HEK293T (cell line): ENCODE results near the gene NXN.
"Not testable (repeated sequence)": the region's sequence is repeated elsewhere in the genome, so short reads cannot be mapped to it uniquely, and the experiment has no call there.

Experiments
- CTCF ChIA-PET: fragments of 350-600 bp; formaldehyde crosslinking; extraction: SDS; loops from one replicate; lab custom pipeline; 2021; ENCODE audit warnings: antibody characterized with exemption, inconsistent platforms; lab: Yijun Ruan, JAX
- POLR2A ChIA-PET: fragments of 350-600 bp; formaldehyde crosslinking; extraction: SDS; loops from one replicate; lab custom pipeline; 2020; ENCODE audit warnings: antibody characterized with exemption, inconsistent platforms; lab: Yijun Ruan, JAX
- DNase-seq: peaks from one replicate; pipeline ENCODE4 v3.0.0; 2012; ENCODE audit warnings: mixed read lengths; ENCODE audit errors: extremely low spot score
- ARNT ChIP-seq: fragments of 450-650 bp; IDR thresholded peaks from 2 replicates; pipeline ENCODE4 v1.6.1; 2017; ENCODE audit warnings: mild to moderate bottlenecking
- BHLHE40 ChIP-seq: fragments of 450-650 bp; IDR thresholded peaks from 2 replicates; pipeline ENCODE4 v1.6.1; 2016; ENCODE audit warnings: mild to moderate bottlenecking, moderate library complexity, borderline replicate concordance
- CTBP1 ChIP-seq: fragments of 450-650 bp; IDR thresholded peaks from 2 replicates; pipeline ENCODE4 v1.6.1; 2016; ENCODE audit warnings: borderline replicate concordance
- ELF4 ChIP-seq: fragments of 450-650 bp; IDR thresholded peaks from 2 replicates; pipeline ENCODE4 v1.6.1; 2017; ENCODE audit warnings: antibody characterized with exemption
- FOXA1 ChIP-seq: fragments of 450-650 bp; IDR thresholded peaks from 2 replicates; pipeline ENCODE4 v1.6.1; 2016; ENCODE audit warnings: mild to moderate bottlenecking
- FOXK2 ChIP-seq: fragments of 450-650 bp; IDR thresholded peaks from 2 replicates; pipeline ENCODE4 v1.6.1; 2016; ENCODE audit warnings: mild to moderate bottlenecking
- FOXM1 ChIP-seq: fragments of 450-650 bp; IDR thresholded peaks from 2 replicates; pipeline ENCODE4 v1.6.1; 2017; ENCODE audit warnings: mild to moderate bottlenecking, borderline replicate concordance
- HDGF ChIP-seq: fragments of 450-650 bp; IDR thresholded peaks from 2 replicates; pipeline ENCODE4 v1.6.1; 2017; ENCODE audit warnings: antibody characterized with exemption, borderline replicate concordance
- L3MBTL2 ChIP-seq: fragments of 450-650 bp; conservative IDR thresholded peaks from 2 replicates; pipeline ENCODE4 v1.6.1; 2016; ENCODE audit warnings: mild to moderate bottlenecking
- LEF1 ChIP-seq: fragments of 450-650 bp; IDR thresholded peaks from 2 replicates; pipeline ENCODE4 v1.6.1; 2017; ENCODE audit warnings: mild to moderate bottlenecking, borderline replicate concordance
- NFRKB ChIP-seq: fragments of 450-650 bp; IDR thresholded peaks from 2 replicates; pipeline ENCODE4 v1.6.1; 2016; ENCODE audit warnings: mild to moderate bottlenecking, moderate library complexity
- SP1 ChIP-seq: fragments of 450-650 bp; IDR thresholded peaks from 2 replicates; pipeline ENCODE4 v1.6.1; 2017
- SUZ12 ChIP-seq: fragments of 450-650 bp; IDR thresholded peaks from 2 replicates; pipeline ENCODE4 v1.6.1; 2016; ENCODE audit warnings: mild to moderate bottlenecking
- TARDBP ChIP-seq: fragments of 450-650 bp; IDR thresholded peaks from 2 replicates; pipeline ENCODE4 v1.6.1; 2016
- ZNF384 ChIP-seq: fragments of 450-650 bp; IDR thresholded peaks from 2 replicates; pipeline ENCODE4 v1.6.1; 2016
- TF ChIP-seq, protein P1 (sequence below): fragments of 450-650 bp; IDR thresholded peaks from 2 replicates; pipeline ENCODE4 v1.6.1; 2016

Gene NXN

DNA sequence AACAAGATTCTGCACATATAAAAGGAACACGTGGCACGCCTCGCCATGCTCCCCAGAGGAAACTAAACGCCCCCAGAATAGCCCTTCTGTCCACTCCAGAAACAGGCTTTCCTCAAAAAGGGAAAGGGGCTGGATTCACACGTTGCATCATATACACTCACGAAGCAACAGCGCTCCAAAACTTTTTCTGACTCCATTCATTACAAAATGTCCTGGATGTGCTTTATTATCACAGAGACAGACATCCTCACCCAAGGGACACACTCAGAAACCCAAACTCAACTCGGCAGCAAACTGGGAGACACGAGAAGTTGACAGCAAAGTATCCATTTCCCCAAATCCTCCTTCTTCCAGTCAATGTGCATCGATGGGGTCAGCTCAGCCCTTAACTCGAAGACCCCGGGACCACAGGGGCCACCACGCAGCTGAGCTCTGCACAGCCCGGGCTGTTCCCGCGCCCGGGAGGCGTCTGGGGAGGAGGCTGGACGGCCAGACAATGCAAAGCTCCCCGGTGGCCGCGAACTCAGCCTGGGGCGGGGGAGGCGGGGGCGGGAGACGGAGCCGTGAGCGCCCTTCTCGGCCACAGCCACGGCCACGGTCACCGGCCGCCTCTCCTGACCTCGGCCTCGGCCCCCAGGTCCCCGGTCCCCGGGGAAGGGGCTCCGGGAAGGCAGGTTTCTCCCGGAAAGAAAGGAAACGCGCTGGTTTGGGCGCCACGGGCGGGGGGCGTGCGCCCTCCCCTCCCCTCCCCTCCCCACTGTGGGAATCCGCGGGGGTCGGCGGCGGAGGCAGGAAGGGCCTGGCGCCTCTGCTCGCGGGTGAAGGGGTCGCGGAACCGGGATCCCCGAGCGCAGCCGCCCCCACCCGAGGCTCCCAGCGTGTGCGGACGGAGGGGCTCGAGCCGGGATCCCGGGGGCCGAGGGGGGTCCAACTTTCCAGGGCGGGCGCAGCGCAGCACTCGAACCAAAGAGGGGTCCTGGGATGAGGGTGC, 1.2 kb downstream of the NXN start:
- peak; percentile 46 for DNase-seq
- POLR2A ChIA-PET: interaction anchor here (0.7 to 1.4 kb wide), 3 partner anchors 9 to 182 kb away, joined by 3 to 5 read pairs (median 3); no protein-coding TSS in a partner anchor
- TF ChIP-seq NFRKB: no peak
- TF ChIP-seq L3MBTL2: peak; percentile 64
- CTCF ChIA-PET: interaction anchor here (1.0 to 2.8 kb wide), 2 partner anchors 78 to 183 kb away, joined by 3 to 34 read pairs; no protein-coding TSS in a partner anchor

GRCh38 chr17:977166-977565, 2.4 kb downstream of the NXN start:
- POLR2A ChIA-PET: interaction anchor here (1.0 to 1.7 kb wide), 2 partner anchors 19 to 71 kb away, joined by 3 to 5 read pairs; partner anchors contain the start of gene TIMM22

GRCh38 chr17:976312-976711, 3.3 kb downstream of the NXN start:
- POLR2A ChIA-PET: interaction anchor here (1.7 kb wide), 1 partner anchor 20 kb away, joined by 5 read pairs; the partner anchor contains the start of gene TIMM22

More at GRCh38 chr17:977166-977565, 2.4 kb downstream of the NXN start:
- TF ChIP-seq SUZ12 (no peak), FOXM1 (no peak)
- no peak for DNase-seq
- CTCF ChIA-PET: no interaction called here

GRCh38 chr17:975371-975915, 4.1 kb downstream of the NXN start:
- no peak for TF ChIP-seq LEF1
- TF ChIP-seq ELF4: no peak
- no peak for TF ChIP-seq FOXA1
- no peak for TF ChIP-seq TARDBP
- no peak for TF ChIP-seq FOXM1
- TF ChIP-seq L3MBTL2: no peak
- TF ChIP-seq, protein P1, sequence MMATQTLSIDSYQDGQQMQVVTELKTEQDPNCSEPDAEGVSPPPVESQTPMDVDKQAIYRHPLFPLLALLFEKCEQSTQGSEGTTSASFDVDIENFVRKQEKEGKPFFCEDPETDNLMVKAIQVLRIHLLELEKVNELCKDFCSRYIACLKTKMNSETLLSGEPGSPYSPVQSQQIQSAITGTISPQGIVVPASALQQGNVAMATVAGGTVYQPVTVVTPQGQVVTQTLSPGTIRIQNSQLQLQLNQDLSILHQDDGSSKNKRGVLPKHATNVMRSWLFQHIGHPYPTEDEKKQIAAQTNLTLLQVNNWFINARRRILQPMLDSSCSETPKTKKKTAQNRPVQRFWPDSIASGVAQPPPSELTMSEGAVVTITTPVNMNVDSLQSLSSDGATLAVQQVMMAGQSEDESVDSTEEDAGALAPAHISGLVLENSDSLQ: no peak
- TF ChIP-seq BHLHE40: no peak
- TF ChIP-seq NFRKB: no peak
- TF ChIP-seq ZNF384: no peak
- TF ChIP-seq HDGF: no peak
- TF ChIP-seq SP1: no peak
- no peak for TF ChIP-seq FOXK2
- no peak for TF ChIP-seq ARNT
- TF ChIP-seq CTBP1: no peak
- no peak for TF ChIP-seq SUZ12
- no peak for DNase-seq
- POLR2A ChIA-PET: interaction anchor here (0.7 to 1.7 kb wide), 2 partner anchors 21 to 73 kb away, joined by 3 to 5 read pairs; partner anchors contain the start of gene TIMM22
- CTCF ChIA-PET: interaction anchor here (0.5 kb wide), 1 partner anchor 162 kb away, joined by 3 read pairs; no protein-coding TSS in a partner anchor

More at GRCh38 chr17:976312-976711, 3.3 kb downstream of the NXN start:
- no peak for TF ChIP-seq SUZ12
- no peak for TF ChIP-seq FOXM1
- no peak for TF ChIP-seq BHLHE40
- TF ChIP-seq, protein P1: no peak
- TF ChIP-seq ELF4: no peak
- no peak for TF ChIP-seq FOXA1
- no peak for TF ChIP-seq L3MBTL2
- no peak for TF ChIP-seq FOXK2
- TF ChIP-seq HDGF: no peak
- CTCF ChIA-PET: no interaction called here
- no peak for DNase-seq

DNA sequence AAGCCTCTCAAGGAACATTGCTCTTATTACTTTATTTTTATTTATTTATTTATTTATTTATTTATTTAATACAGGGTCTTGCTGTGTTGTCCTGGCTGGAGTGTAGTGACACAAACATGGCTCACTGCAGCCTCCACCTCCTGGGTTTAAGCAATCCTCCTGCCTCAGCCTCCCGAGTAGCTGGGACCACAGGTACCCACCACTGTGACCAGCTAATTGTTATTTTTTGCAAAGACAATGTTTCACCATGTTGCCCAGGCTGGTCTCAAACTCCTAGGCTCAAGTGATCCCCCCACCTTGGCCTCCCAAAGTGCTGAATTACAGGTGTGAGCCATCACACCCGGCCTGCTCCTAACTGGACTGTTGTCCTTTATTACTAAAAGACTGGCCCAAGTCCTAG, 4.8 kb downstream of the NXN start:
- DNase-seq, POLR2A ChIA-PET: not testable (repeated sequence)
- CTCF ChIA-PET: interaction anchor here (0.5 kb wide), 1 partner anchor 162 kb away, joined by 3 read pairs; no protein-coding TSS in a partner anchor

- POLR2A ChIA-PET: no interaction called here
- no peak for DNase-seq
- TF ChIP-seq NFRKB: no peak
- no peak for TF ChIP-seq ELF4
- TF ChIP-seq FOXA1: no peak
- no peak for TF ChIP-seq LEF1
- TF ChIP-seq ARNT: no peak
- no peak for TF ChIP-seq HDGF
- no peak for TF ChIP-seq ZNF384
- CTCF ChIA-PET: interaction anchor here (0.8 kb wide), 1 partner anchor 8 kb away, joined by 3 read pairs; no protein-coding TSS in a partner anchor
Observed at GRCh38 chr17:973053-973452, 6.5 kb downstream of the NXN start.

GRCh38 chr17:971861-972260, 7.7 kb downstream of the NXN start:
- CTCF ChIA-PET, DNase-seq, POLR2A ChIA-PET: not testable (repeated sequence)
